ENCODE results near the gene LTF. TPM values are rescaled to one million over a fixed set of nuclear protein-coding genes. Genes with fewer than 3 reads are reported as not detected.
A peak's percentile ranks its signal among the peaks of the same experiment; 100 is the strongest.

Gene LTF
- total and polyA plus RNA-seq, 9 of the 15 experiments (the other 6 are each of a cell fraction or from before 2014, with no cell fraction given), result 0.07 TPM; not detected in 8

DNA sequence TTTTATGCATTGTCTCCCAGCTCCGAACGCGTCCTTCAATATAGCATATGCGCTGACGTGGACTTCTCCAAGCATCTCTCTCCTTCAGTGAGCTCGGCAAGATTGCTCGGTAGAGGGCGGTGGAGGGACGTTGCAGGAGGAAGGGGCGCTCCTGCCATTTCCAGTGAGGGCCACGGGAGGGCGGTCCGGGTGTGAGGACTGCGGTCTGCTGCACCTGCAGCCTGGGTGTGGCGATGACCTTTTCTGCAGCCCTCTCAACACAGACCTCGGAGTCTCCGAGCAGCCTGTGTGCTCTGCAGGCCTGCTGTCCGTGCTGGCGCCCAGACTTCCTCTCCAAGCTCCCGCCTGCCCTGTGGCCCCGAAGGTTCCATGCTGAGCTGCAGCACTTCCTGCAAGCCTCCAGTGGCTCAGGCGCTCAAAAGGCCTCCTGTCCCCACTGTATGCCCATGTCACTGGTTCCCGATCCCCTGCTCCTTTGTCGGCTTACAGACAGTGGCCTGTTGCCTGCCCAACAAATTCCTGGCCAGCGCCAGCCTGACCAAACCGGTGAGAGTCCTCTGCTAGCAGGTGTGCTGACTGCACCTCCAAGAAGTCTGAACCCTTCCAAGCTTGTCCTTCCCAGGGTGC, 24.1 kb upstream of the LTF start (continued):
- TF ChIP-seq CUX1 (CRISPR knock-in tag; IDR thresholded peaks at IDR 0.05), result no peak
- TF ChIP-seq OTX1 (CRISPR knock-in tag; IDR thresholded peaks at IDR 0.05), result no peak; the same call in 1 of the 2 replicates
- no peak for TF ChIP-seq RNF219 (CRISPR knock-in tag; IDR thresholded peaks at IDR 0.05)
- TF ChIP-seq SUPT5H (IDR thresholded peaks at IDR 0.05), result no peak
- TF ChIP-seq ZNF354B (CRISPR knock-in tag; IDR thresholded peaks at IDR 0.05), result no peak
- 0 out of 2 replicates have a peak, but pooled peaks have one; percentile 61 for TF ChIP-seq TOE1 (IDR thresholded peaks at IDR 0.05; ENCODE audit: borderline replicate concordance)
- no peak for TF ChIP-seq TOE1 (CRISPR knock-in tag; IDR thresholded peaks at IDR 0.05; ENCODE audit: borderline replicate concordance, low read depth)
- no peak for TF ChIP-seq ZNF217 (CRISPR knock-in tag; IDR thresholded peaks at IDR 0.05)
- TF ChIP-seq, protein P1, sequence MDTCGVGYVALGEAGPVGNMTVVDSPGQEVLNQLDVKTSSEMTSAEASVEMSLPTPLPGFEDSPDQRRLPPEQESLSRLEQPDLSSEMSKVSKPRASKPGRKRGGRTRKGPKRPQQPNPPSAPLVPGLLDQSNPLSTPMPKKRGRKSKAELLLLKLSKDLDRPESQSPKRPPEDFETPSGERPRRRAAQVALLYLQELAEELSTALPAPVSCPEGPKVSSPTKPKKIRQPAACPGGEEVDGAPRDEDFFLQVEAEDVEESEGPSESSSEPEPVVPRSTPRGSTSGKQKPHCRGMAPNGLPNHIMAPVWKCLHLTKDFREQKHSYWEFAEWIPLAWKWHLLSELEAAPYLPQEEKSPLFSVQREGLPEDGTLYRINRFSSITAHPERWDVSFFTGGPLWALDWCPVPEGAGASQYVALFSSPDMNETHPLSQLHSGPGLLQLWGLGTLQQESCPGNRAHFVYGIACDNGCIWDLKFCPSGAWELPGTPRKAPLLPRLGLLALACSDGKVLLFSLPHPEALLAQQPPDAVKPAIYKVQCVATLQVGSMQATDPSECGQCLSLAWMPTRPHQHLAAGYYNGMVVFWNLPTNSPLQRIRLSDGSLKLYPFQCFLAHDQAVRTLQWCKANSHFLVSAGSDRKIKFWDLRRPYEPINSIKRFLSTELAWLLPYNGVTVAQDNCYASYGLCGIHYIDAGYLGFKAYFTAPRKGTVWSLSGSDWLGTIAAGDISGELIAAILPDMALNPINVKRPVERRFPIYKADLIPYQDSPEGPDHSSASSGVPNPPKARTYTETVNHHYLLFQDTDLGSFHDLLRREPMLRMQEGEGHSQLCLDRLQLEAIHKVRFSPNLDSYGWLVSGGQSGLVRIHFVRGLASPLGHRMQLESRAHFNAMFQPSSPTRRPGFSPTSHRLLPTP (IDR thresholded peaks at IDR 0.05; ENCODE audit: borderline replicate concordance, extremely low read depth, insufficient read length), result no peak
- no peak for TF ChIP-seq PCBP1 (IDR thresholded peaks at IDR 0.05; ENCODE audit: low read depth, low read length, poor library complexity, severe bottlenecking)
- TF ChIP-seq SREBF1 (IDR thresholded peaks at IDR 0.05; ENCODE audit: borderline replicate concordance, low read depth, low read length), result no peak
- TF ChIP-seq RNF2 (IDR thresholded peaks at IDR 0.05), result no peak
- TF ChIP-seq MEIS2 (IDR thresholded peaks at IDR 0.05; ENCODE audit: partially characterized antibody), result no peak
- no peak for TF ChIP-seq RAD51 (IDR thresholded peaks at IDR 0.05; ENCODE audit: borderline replicate concordance, low read depth)
- TF ChIP-seq NFIX (CRISPR knock-in tag; IDR thresholded peaks at IDR 0.05; ENCODE audit: low read depth), result no peak
- TF ChIP-seq PYGO2 (tag; IDR thresholded peaks at IDR 0.05), result no peak
- no peak for TF ChIP-seq ELK3 (CRISPR knock-in tag; IDR thresholded peaks at IDR 0.05)

Measured in K562 (cell line).